Measurements from ENCODE around the gene EXOC3L1. TPM values are rescaled to one million over a fixed set of nuclear protein-coding genes. Genes with fewer than 3 reads are reported as not detected.

The EXOC3L1 gene
- total and polyA plus RNA-seq, 2 of the 4 experiments (the other 2 are of a cell fraction), result not detected

GRCh38 chr16:67228034-67228785 lies 38.3 kb upstream of the EXOC3L1 start:
- Histone ChIP-seq H2BK15ac (ENCODE audit: low read depth, low read length) (no peak overlapping the region), H3K56ac (ENCODE audit: extremely low read depth, insufficient read depth, low read length) (no peak overlapping the region), H3K23ac (ENCODE audit: low read depth, low read length) (no peak overlapping the region), H2AFZ (replicated peaks; ENCODE audit: low read length, poor library complexity) (no peak overlapping the region), H2AK9ac (replicated peaks; ENCODE audit: low read depth, low read length, poor library complexity) (no peak overlapping the region), H3K27ac (ENCODE audit: insufficient read depth, low read length) (no peak overlapping the region), H2AK5ac (ENCODE audit: low read depth, low read length) (no peak overlapping the region), H3K79me1 (ENCODE audit: low read depth in 1 of 2, low read length in 2 of 2) (peaks cover 23 to 61% of the 10 kb centered on the region in 2 experiments), H3K9me3 (ENCODE audit: control insufficient read depth, insufficient read depth, low read length) (no peaks in the 10 kb centered on the region), H3K4me2 (ENCODE audit: low read depth, low read length) (peak overlapping the region; percentile 81), H3K14ac (replicated peaks; ENCODE audit: low read depth, low read length) (no peak overlapping the region), H3K4me1 (ENCODE audit: control insufficient read depth, insufficient read depth, low read length) (peaks cover 12% of the 10 kb centered on the region), H4K5ac (ENCODE audit: low read depth, low read length) (no peak overlapping the region), H3K9me1 (ENCODE audit: insufficient read depth, low read length) (peaks cover 12% of the 10 kb centered on the region), H3K18ac (ENCODE audit: low read depth, low read length) (no peak overlapping the region), H4K8ac (ENCODE audit: low read depth in 2 of 2, low read length in 2 of 2) (peak overlapping the region in 1 of 2 experiments; percentile 98; a peak in 2 of 4 replicates), H2BK20ac (ENCODE audit: low read depth, low read length) (no peak overlapping the region), H3K36me3 (ENCODE audit: control insufficient read depth, insufficient read depth, low read length) (peaks cover 46% of the 10 kb centered on the region), H3K9ac (ENCODE audit: low read depth, low read length) (0 out of 2 replicates have a peak overlapping the region, but pooled peaks have one; percentile 89), H3K4ac (ENCODE audit: low read depth, low read length) (no peak overlapping the region), H2BK120ac (ENCODE audit: low read depth, low read length) (no peak overlapping the region), H4K20me1 (ENCODE audit: insufficient read depth, low read length) (peaks cover 7% of the 10 kb centered on the region; the same call in 1 of the 2 replicates), H3K27me3 (ENCODE audit: control insufficient read depth, insufficient read depth, low read length) (no peaks in the 10 kb centered on the region), H3K4me3 (ENCODE audit: insufficient read depth, low read depth, low read length) (peak overlapping the region; percentile 80; the same call in 1 of the 2 replicates), H4K91ac (ENCODE audit: insufficient read depth, low read depth, low read length) (no peak overlapping the region), H2BK5ac (ENCODE audit: low read depth, low read length, poor library complexity, severe bottlenecking) (no peak overlapping the region)
- no TSS peak for BruUV-seq (replicated peaks)
- ATAC-seq (ENCODE audit: low read depth), result no peak
- CTCF ChIA-PET, result no interaction called here
- in situ Hi-C loops (cut with MboI; ENCODE audit: low sequenced_read_pairs), result no loop called here
- dilution Hi-C loops (cut with HindIII; ENCODE audit: low sequenced_read_pairs, unreplicated experiment), result no loop called here
- 100% methylated on average over 3 of the region's 9 CpGs; no CpG with 5 or more reads in 1 of the 2 experiments for WGBS, 2 experiments (ENCODE audit: extremely low coverage in 2 of 2, insufficient read length in 1 of 2)
- intact Hi-C loops (cut with micrococcal nuclease), result no loop called here
- POLR2A ChIA-PET (ENCODE audit: unreplicated experiment), result interaction anchor here (0.6 to 0.7 kb wide), 2 partner anchors 63 to 170 kb away, joined by 3 read pairs; no protein-coding TSS in a partner anchor
- no peak for DNase-seq
- TF ChIP-seq USF2 (IDR thresholded peaks at IDR 0.05; ENCODE audit: low read depth, low read length) (no peak), SMC3 (IDR thresholded peaks at IDR 0.05; ENCODE audit: low read depth, low read length) (no peak), POLR2A (IDR thresholded peaks at IDR 0.05; ENCODE audit: low read depth, low read length) (no peak), MAZ (IDR thresholded peaks at IDR 0.05; ENCODE audit: borderline replicate concordance, low read depth, low read length) (no peak), RAD21 (IDR thresholded peaks at IDR 0.05; ENCODE audit: low read length) (no peak), CTCF (conservative IDR thresholded peaks at IDR 0.05; ENCODE audit: low read depth, low read length) (no peak), RFX5 (IDR thresholded peaks at IDR 0.05; ENCODE audit: low read depth, low read length) (no peak), BHLHE40 (IDR thresholded peaks at IDR 0.05; ENCODE audit: low read depth, low read length) (no peak), FOS (IDR thresholded peaks at IDR 0.05; ENCODE audit: low read depth, low read length) (no peak), CHD1 (IDR thresholded peaks at IDR 0.05; ENCODE audit: low read depth, low read length) (no peak), NFE2L2 (IDR thresholded peaks at IDR 0.05; ENCODE audit: low read depth, low read length) (no peak), CEBPB (IDR thresholded peaks at IDR 0.05; ENCODE audit: low read depth, low read length) (no peak), MXI1 (IDR thresholded peaks at IDR 0.05; ENCODE audit: borderline replicate concordance, low read depth, low read length) (no peak), MAFK (IDR thresholded peaks at IDR 0.05; ENCODE audit: low read depth, low read length) (no peak), RCOR1 (IDR thresholded peaks at IDR 0.05; ENCODE audit: insufficient replicate concordance, low read length) (no peak)
